ENCODE measurements around the gene TSPO2.

Gene TSPO2

DNA sequence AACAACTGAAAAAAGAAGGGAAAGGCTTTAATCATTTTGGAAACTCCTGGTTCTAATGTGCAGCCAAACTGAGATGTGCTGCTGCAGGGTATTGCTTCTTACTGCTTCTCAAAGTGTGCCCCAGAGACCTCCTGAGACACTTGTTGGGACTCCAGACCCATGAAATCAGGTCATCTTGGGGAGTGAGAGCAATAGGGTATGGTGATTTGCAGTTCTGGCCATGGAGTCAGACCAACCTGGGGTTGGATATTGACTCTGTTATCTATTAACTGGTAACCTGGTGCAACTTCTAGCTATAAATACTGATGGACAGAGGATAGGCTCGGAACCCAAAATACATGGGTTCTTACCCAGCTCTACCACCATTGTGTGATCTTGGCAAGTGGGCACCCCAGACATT is 3.8 kb downstream of the TSPO2 start:
- H2AFZ ChIP-seq (ENCODE audit: low read length): no peak overlapping the region
- H3F3A ChIP-seq (ENCODE audit: insufficient read depth, low read length): no peaks in the 10 kb centered on the region
- H3K27me3 ChIP-seq (ENCODE audit: insufficient read depth, low read length): no peaks in the 10 kb centered on the region
- H3K79me2 ChIP-seq (ENCODE audit: insufficient read depth, low read length): no peaks in the 10 kb centered on the region
- no peaks in the 10 kb centered on the region for H3K4me1 ChIP-seq (ENCODE audit: insufficient read depth, low read length, severe bottlenecking)
- no peak overlapping the region for H3K4me3 ChIP-seq (ENCODE audit: low read depth, low read length, poor library complexity, severe bottlenecking)
- H3K9me3 ChIP-seq (ENCODE audit: low read length): no peaks in the 10 kb centered on the region
- no peak overlapping the region for H3K27ac ChIP-seq (ENCODE audit: low read depth, low read length, poor library complexity, severe bottlenecking)
- no peaks in the 10 kb centered on the region for H3K9me2 ChIP-seq (ENCODE audit: low read depth, low read length)
- H3K36me3 ChIP-seq (ENCODE audit: insufficient read depth, low read length): no peaks in the 10 kb centered on the region
- H3K9ac ChIP-seq (ENCODE audit: low read length): no peak overlapping the region
- TF ChIP-seq, protein P1, sequence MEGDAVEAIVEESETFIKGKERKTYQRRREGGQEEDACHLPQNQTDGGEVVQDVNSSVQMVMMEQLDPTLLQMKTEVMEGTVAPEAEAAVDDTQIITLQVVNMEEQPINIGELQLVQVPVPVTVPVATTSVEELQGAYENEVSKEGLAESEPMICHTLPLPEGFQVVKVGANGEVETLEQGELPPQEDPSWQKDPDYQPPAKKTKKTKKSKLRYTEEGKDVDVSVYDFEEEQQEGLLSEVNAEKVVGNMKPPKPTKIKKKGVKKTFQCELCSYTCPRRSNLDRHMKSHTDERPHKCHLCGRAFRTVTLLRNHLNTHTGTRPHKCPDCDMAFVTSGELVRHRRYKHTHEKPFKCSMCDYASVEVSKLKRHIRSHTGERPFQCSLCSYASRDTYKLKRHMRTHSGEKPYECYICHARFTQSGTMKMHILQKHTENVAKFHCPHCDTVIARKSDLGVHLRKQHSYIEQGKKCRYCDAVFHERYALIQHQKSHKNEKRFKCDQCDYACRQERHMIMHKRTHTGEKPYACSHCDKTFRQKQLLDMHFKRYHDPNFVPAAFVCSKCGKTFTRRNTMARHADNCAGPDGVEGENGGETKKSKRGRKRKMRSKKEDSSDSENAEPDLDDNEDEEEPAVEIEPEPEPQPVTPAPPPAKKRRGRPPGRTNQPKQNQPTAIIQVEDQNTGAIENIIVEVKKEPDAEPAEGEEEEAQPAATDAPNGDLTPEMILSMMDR (IDR thresholded peaks at IDR 0.05; ENCODE audit: low read length): no peak
- TF ChIP-seq EZH2 (IDR thresholded peaks at IDR 0.05; ENCODE audit: borderline replicate concordance, low read length): no peak
- H3K4me2 ChIP-seq (ENCODE audit: low read length): no peak overlapping the region
- H4K20me1 ChIP-seq (ENCODE audit: insufficient read depth, low read length): no peaks in the 10 kb centered on the region

DNA sequence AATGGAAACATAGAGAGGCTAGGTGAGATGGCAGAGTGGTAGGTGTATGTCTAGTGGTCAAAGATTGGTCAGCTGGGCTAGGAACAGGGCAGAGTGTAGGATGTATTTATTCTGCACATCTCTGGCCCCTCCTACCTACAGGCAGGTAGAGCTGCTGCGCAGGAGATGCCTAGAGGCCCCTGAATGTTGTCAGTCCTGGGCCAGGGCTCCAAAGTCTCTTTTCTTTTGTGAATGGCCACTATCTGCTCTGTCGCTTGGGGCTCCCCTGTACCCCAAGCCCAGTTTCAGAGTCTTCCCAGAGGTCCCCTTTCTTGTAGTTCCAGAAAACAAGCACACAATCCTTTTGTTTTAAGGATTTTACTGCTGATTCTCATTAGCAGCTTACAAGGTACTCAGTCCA is 5.0 kb downstream of the TSPO2 start:
- H3K27ac ChIP-seq (ENCODE audit: low read depth, low read length, poor library complexity, severe bottlenecking): no peak overlapping the region
- H3K9ac ChIP-seq (ENCODE audit: low read length): no peak overlapping the region
- peaks cover 11% of the 10 kb centered on the region for H3K4me1 ChIP-seq (ENCODE audit: insufficient read depth, low read length, severe bottlenecking)
- TF ChIP-seq, protein P1 (IDR thresholded peaks at IDR 0.05; ENCODE audit: low read length): no peak
- TF ChIP-seq EZH2 (IDR thresholded peaks at IDR 0.05; ENCODE audit: borderline replicate concordance, low read length): no peak
- H3K4me3 ChIP-seq (ENCODE audit: low read depth, low read length, poor library complexity, severe bottlenecking): no peak overlapping the region
- no peaks in the 10 kb centered on the region for H3K27me3 ChIP-seq (ENCODE audit: insufficient read depth, low read length)
- H3K79me2 ChIP-seq (ENCODE audit: insufficient read depth, low read length): no peaks in the 10 kb centered on the region
- H3K9me2 ChIP-seq (ENCODE audit: low read depth, low read length): no peaks in the 10 kb centered on the region
- no peaks in the 10 kb centered on the region for H3K9me3 ChIP-seq (ENCODE audit: low read length)
- no peaks in the 10 kb centered on the region for H3K36me3 ChIP-seq (ENCODE audit: insufficient read depth, low read length)
- H4K20me1 ChIP-seq (ENCODE audit: insufficient read depth, low read length): no peaks in the 10 kb centered on the region
- H3F3A ChIP-seq (ENCODE audit: insufficient read depth, low read length): no peaks in the 10 kb centered on the region
- no peak overlapping the region for H2AFZ ChIP-seq (ENCODE audit: low read length)
- H3K4me2 ChIP-seq (ENCODE audit: low read length): no peak overlapping the region

DNA sequence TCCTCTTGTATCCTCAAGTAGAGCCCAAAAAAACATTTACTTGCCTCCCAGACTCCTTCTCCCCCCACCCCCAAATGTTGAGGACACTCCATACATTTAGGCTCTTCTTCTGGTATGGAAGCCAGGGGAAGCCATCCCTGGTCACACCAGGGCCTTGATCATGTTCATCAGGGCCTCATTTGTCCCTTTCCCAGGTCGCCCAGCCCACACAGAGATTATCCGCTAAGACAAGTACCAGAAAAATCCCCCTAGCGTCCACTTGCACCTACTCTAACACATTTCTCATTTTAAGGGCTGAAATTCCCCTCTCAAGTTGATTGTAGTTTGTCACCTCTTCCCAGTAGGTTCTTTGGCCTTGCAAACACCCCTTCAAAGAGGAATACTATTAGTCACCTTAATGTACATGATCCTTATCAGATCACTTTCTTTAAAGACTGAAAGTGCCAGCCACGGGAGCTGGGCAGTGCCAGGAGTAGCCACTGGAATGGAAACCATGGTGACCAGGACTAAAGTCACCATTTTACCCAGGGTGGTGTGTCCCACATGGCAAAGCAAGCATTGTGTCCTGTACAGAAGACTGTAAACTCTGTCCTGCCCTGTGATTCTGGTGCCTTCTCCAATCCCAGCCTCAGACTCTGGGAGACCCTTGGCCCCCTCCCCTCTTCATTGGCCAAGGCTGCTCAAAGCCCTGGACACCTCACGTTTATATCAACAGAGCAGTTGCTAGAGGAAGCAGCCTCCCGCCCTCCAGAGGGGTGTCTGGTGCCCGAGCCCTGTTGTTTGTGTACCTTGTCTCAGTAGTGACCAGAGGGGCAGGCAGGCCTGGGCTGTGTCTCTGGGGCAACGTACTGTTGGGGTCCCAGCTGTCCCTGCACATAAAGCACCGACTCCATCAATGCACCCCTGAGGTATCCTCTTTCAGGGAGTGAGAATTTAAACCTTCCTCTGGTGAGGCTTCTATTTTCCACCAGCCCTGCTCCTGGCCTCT is 5.8 kb downstream of the TSPO2 start:
- H3K9me3 ChIP-seq (ENCODE audit: low read length): no peaks in the 10 kb centered on the region
- no peaks in the 10 kb centered on the region for H3F3A ChIP-seq (ENCODE audit: insufficient read depth, low read length)
- H3K9me2 ChIP-seq (ENCODE audit: low read depth, low read length): no peaks in the 10 kb centered on the region
- TF ChIP-seq, protein P1 (IDR thresholded peaks at IDR 0.05; ENCODE audit: low read length): no peak
- TF ChIP-seq EZH2 (IDR thresholded peaks at IDR 0.05; ENCODE audit: borderline replicate concordance, low read length): no peak
- no peaks in the 10 kb centered on the region for H3K36me3 ChIP-seq (ENCODE audit: insufficient read depth, low read length)
- H3K4me3 ChIP-seq (ENCODE audit: low read depth, low read length, poor library complexity, severe bottlenecking): no peak overlapping the region
- H3K9ac ChIP-seq (ENCODE audit: low read length): no peak overlapping the region
- H3K27ac ChIP-seq (ENCODE audit: low read depth, low read length, poor library complexity, severe bottlenecking): no peak overlapping the region
- no peaks in the 10 kb centered on the region for H4K20me1 ChIP-seq (ENCODE audit: insufficient read depth, low read length)
- H3K79me2 ChIP-seq (ENCODE audit: insufficient read depth, low read length): no peaks in the 10 kb centered on the region
- peaks cover 19% of the 10 kb centered on the region for H3K4me1 ChIP-seq (ENCODE audit: insufficient read depth, low read length, severe bottlenecking)
- no peak overlapping the region for H2AFZ ChIP-seq (ENCODE audit: low read length)
- H3K27me3 ChIP-seq (ENCODE audit: insufficient read depth, low read length): no peaks in the 10 kb centered on the region
- H3K4me2 ChIP-seq (ENCODE audit: low read length): no peak overlapping the region
